ENCODE results near the gene CRCP. TPM values are rescaled to one million over a fixed set of nuclear protein-coding genes. Genes with fewer than 3 reads are reported as not detected.
"Not testable (repeated sequence)": the region's sequence is repeated elsewhere in the genome, so short reads cannot be mapped to it uniquely, and the experiment has no call there.

Gene CRCP
- total RNA-seq, 5 donors from 2014 or later (not counting 1 experiment from before 2014, with no cell fraction given) = 29.9 to 33.7 (median 31.6) TPM

DNA sequence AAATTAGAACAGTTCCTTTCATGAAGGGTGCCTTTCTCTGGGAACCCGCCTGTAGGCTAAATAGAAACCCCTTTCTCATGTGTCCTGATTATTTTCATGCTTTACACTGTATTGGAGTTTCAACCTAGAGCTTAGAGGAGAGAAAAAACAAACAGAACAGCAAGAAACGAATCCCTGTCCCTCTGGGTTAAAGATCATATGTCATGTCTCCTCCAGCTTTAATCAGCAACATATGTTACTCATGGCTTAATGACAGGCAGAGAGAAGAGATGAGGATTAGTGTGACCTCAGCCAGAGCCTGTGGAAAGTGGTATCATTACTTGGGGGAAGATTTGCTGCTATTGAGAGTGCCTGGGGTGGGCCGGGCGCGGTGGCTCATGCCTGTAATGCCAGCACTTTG is 32.1 kb downstream of the CRCP start:
- H3K27me3 ChIP-seq (replicated peaks in 1 of 2; ENCODE audit: control insufficient read depth in 2 of 2, extremely low read depth in 1 of 2, insufficient read depth in 2 of 2, low read length in 1 of 2) = no peaks in the 10 kb centered on the region
- peak overlapping the region in 1 of 2 donors; percentile 1 for H3K27ac Mint-ChIP-seq
- ATAC-seq (replicated peaks in 1 of 4) (no peak), DNase-seq (no peak)
- POLR2A ChIA-PET = no interaction called here
- peaks cover 22 to 30% (median 28%) of the 10 kb centered on the region in 3 donors for H3K4me1 Mint-ChIP-seq
- CTCF ChIA-PET = no interaction called here
- peaks cover 0 to 26% of the 10 kb centered on the region in 2 experiments for H3K4me1 ChIP-seq (ENCODE audit: control insufficient read depth in 1 of 2, extremely low read depth in 1 of 2, insufficient read depth in 2 of 2, low read length in 2 of 2)
- H3K27ac ChIP-seq (ENCODE audit: low read length) = no peak overlapping the region
- peaks cover 21 to 61% of the 10 kb centered on the region in 2 donors for H3K36me3 ChIP-seq (ENCODE audit: control insufficient read depth in 2 of 2, extremely low read depth in 1 of 2, insufficient read depth in 1 of 2, low read length in 1 of 2)
- H3K4me3 ChIP-seq (ENCODE audit: control insufficient read depth in 1 of 2, extremely low read depth in 1 of 2, low read length in 1 of 2) = no peak overlapping the region
- no peaks in the 10 kb centered on the region for H3K27me3 Mint-ChIP-seq
- H3K36me3 Mint-ChIP-seq = peaks cover 47% of the 10 kb centered on the region
- H3K9me3 ChIP-seq = no peaks in the 10 kb centered on the region
- no peaks in the 10 kb centered on the region for H3K9me3 Mint-ChIP-seq
- no peak overlapping the region for H3K4me3 Mint-ChIP-seq
- 100% methylated on average over 1 of the region's 5 CpGs for WGBS (ENCODE audit: insufficient coverage)

DNA sequence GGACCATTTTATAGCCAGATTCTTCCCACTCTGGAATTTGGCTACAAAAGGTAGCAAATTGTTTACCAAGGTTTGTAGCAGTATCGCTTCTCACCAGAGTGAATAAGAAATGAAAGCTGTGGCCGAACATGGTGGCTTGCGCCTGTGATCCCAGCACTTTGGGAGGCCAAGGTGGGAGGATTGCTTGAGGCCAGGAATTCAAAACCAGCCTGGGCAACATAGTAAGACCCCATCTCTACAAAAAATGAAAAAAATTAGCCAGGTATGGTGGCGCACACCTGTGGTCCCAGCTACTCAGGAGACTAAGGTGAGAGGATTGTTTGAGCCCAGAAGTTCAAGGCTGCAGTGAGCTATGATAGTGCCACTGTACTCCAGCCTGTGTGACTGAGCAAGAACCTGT is 33.0 kb downstream of the CRCP start:
- not testable (repeated sequence) for H3K27me3 ChIP-seq (replicated peaks in 1 of 2; ENCODE audit: control insufficient read depth in 2 of 2, extremely low read depth in 1 of 2, insufficient read depth in 2 of 2, low read length in 1 of 2); H3K9me3 ChIP-seq; H3K9me3 Mint-ChIP-seq; H3K27me3 Mint-ChIP-seq; DNase-seq; ATAC-seq (replicated peaks in 1 of 4); H3K4me3 Mint-ChIP-seq; H3K4me3 ChIP-seq (ENCODE audit: control insufficient read depth in 1 of 2, extremely low read depth in 1 of 2, low read length in 1 of 2)
- peak overlapping the region; percentile 56 for H3K27ac ChIP-seq (ENCODE audit: low read length)
- POLR2A ChIA-PET = interaction anchor here in 1 of 2 donors (0.6 kb wide), 1 partner anchor 670 kb away, joined by 5 read pairs; no protein-coding TSS in a partner anchor
- Mint-ChIP-seq H3K4me1 (peaks cover 22 to 30% (median 28%) of the 10 kb centered on the region in 3 donors), H3K36me3 (peaks cover 48% of the 10 kb centered on the region), H3K27ac (peak overlapping the region in 1 of 2 donors; percentile 81)
- 100% methylated on average over 2 of the region's 4 CpGs for WGBS (ENCODE audit: insufficient coverage)
- H3K4me1 ChIP-seq (ENCODE audit: control insufficient read depth in 1 of 2, extremely low read depth in 1 of 2, insufficient read depth in 2 of 2, low read length in 2 of 2) = peaks cover 0 to 26% of the 10 kb centered on the region in 2 experiments
- H3K36me3 ChIP-seq (ENCODE audit: control insufficient read depth in 2 of 2, extremely low read depth in 1 of 2, insufficient read depth in 1 of 2, low read length in 1 of 2) = peaks cover 17 to 61% of the 10 kb centered on the region in 2 donors
- CTCF ChIA-PET = interaction anchor here in 1 of 2 donors (0.6 kb wide), 1 partner anchor 10 kb away, joined by 3 read pairs; no protein-coding TSS in a partner anchor

DNA sequence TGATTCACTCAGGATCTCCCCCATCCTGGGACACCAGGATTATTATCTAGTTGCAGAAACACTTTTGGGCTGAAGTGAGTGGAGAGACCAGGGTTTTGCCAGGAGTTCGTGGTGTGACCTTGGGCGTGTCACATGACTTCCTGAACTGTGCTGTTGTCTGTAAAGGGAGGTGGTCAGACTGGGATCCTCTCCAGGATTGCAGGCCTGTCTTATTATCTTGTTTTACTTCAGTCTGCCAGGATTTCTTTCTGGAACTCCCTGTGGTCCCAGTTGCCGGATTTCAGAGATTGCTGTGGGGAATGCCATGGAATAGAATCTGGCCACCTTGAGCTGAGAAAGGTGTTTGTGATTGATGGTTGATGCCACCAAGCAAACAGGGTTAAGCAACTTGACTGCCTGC is 35.8 kb downstream of the CRCP start:
- Mint-ChIP-seq H3K9me3 (no peaks in the 10 kb centered on the region), H3K4me3 (no peak overlapping the region), H3K27ac (peak overlapping the region; percentile 46 to 52), H3K36me3 (peaks cover 45% of the 10 kb centered on the region), H3K4me1 (peaks cover 22 to 30% (median 28%) of the 10 kb centered on the region in 3 donors), H3K27me3 (no peaks in the 10 kb centered on the region)
- no peaks in the 10 kb centered on the region for H3K9me3 ChIP-seq
- H3K36me3 ChIP-seq (ENCODE audit: control insufficient read depth in 2 of 2, extremely low read depth in 1 of 2, insufficient read depth in 1 of 2, low read length in 1 of 2) = peaks cover 17 to 46% of the 10 kb centered on the region in 2 donors
- POLR2A ChIA-PET = no interaction called here
- 52% methylated on average over 3 of the region's 3 CpGs for WGBS (ENCODE audit: insufficient coverage)
- no peak overlapping the region for H3K4me3 ChIP-seq (ENCODE audit: control insufficient read depth in 1 of 2, extremely low read depth in 1 of 2, low read length in 1 of 2)
- peak overlapping the region; percentile 21 for H3K27ac ChIP-seq (ENCODE audit: low read length)
- H3K4me1 ChIP-seq (ENCODE audit: control insufficient read depth in 1 of 2, extremely low read depth in 1 of 2, insufficient read depth in 2 of 2, low read length in 2 of 2) = peaks cover 0 to 26% of the 10 kb centered on the region in 2 experiments
- DNase-seq (peak in 1 of 35 experiments; percentile 9), ATAC-seq (replicated peaks in 1 of 4) (no peak)
- CTCF ChIA-PET = no interaction called here
- no peaks in the 10 kb centered on the region for H3K27me3 ChIP-seq (replicated peaks in 1 of 2; ENCODE audit: control insufficient read depth in 2 of 2, extremely low read depth in 1 of 2, insufficient read depth in 2 of 2, low read length in 1 of 2)

DNA sequence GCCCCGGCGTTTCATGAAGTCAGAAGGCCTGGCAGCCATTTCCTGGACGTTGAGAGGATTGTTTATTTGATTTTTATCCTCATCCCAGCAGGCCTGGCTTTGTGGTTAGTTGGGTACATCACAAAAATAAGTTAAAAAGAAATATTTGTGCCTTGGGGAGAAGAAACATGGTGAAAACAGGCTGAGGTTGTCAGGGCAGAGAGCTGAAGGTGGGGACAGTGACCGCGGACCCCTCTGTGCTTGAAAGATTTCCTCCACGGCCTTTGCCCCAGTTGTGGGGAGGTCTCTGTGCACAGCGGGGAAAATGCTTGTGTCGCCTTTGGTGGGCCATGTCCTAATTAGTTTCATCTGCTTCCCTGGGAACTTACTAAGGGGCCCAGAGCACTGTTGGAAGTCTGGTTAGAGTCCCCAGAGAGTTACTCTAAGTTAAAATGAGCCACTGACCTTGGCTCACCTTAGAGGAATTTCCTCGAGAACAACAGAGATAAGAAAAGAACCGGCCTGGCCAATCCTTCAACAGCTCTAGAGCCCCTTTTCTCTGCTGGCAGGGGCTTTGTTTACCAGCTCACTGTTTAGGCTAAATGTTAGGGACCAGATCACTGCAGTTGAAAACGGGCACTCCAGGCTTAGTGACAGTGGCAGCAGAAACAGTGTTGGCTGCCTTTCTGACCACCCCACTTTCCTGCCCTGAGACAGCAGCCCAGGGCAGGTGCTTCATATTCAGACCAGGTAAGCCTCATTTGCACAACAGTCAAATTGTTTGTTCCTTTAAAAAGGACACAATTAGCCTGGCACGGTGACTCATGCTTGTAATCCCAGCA is 37.9 kb downstream of the CRCP start:
- no peak overlapping the region for H3K27ac ChIP-seq (ENCODE audit: low read length)
- H3K36me3 ChIP-seq (ENCODE audit: control insufficient read depth in 2 of 2, extremely low read depth in 1 of 2, insufficient read depth in 1 of 2, low read length in 1 of 2) = peaks cover 11 to 43% of the 10 kb centered on the region in 2 donors
- Mint-ChIP-seq H3K9me3 (no peaks in the 10 kb centered on the region), H3K4me3 (no peak overlapping the region), H3K27ac (no peak overlapping the region), H3K4me1 (peaks cover 9 to 27% (median 25%) of the 10 kb centered on the region in 3 donors), H3K36me3 (peaks cover 43% of the 10 kb centered on the region), H3K27me3 (no peaks in the 10 kb centered on the region)
- no peaks in the 10 kb centered on the region for H3K27me3 ChIP-seq (replicated peaks in 1 of 2; ENCODE audit: control insufficient read depth in 2 of 2, extremely low read depth in 1 of 2, insufficient read depth in 2 of 2, low read length in 1 of 2)
- DNase-seq (no peak), ATAC-seq (replicated peaks in 1 of 4) (no peak)
- no peaks in the 10 kb centered on the region for H3K9me3 ChIP-seq
- POLR2A ChIA-PET = no interaction called here
- WGBS (ENCODE audit: insufficient coverage) = 84% methylated on average over 8 of the region's 12 CpGs
- H3K4me1 ChIP-seq (ENCODE audit: control insufficient read depth in 1 of 2, extremely low read depth in 1 of 2, insufficient read depth in 2 of 2, low read length in 2 of 2) = peaks cover 0 to 22% of the 10 kb centered on the region in 2 experiments
- H3K4me3 ChIP-seq (ENCODE audit: control insufficient read depth in 1 of 2, extremely low read depth in 1 of 2, low read length in 1 of 2) = no peak overlapping the region
- CTCF ChIA-PET = no interaction called here

DNA sequence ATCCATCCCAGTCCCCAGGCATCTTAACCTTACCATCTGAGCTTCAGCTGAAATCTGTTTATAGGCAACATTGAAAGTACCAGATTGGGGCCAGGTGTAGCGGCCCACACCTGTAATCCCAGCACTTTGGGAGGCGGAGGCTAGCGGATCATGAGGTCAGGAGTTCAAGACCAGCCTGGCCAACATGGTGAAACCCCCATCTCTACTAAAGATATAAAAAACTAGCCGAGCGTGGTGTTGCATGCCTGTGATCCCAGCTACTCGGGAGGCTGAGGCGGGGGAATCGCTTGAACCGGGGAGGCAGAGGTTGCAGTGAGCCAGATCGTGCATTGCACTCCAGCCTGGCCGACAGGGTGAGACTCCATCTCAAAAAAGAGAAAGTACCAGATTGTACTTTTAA is 39.0 kb downstream of the CRCP start:
- H3K27me3 ChIP-seq (replicated peaks in 1 of 2; ENCODE audit: control insufficient read depth in 2 of 2, extremely low read depth in 1 of 2, insufficient read depth in 2 of 2, low read length in 1 of 2) = no peaks in the 10 kb centered on the region
- no peak overlapping the region for H3K27ac Mint-ChIP-seq
- ATAC-seq (replicated peaks in 1 of 4) = no peak
- no peak overlapping the region for H3K4me3 Mint-ChIP-seq
- H3K27ac ChIP-seq (ENCODE audit: low read length) = no peak overlapping the region
- H3K4me1 ChIP-seq (ENCODE audit: control insufficient read depth in 1 of 2, extremely low read depth in 1 of 2, insufficient read depth in 2 of 2, low read length in 2 of 2) = peaks cover 0 to 16% of the 10 kb centered on the region in 2 experiments
- H3K36me3 Mint-ChIP-seq = peaks cover 48% of the 10 kb centered on the region
- CTCF ChIA-PET = interaction anchor here in 1 of 2 donors (0.7 kb wide), 1 partner anchor 59 kb away, joined by 3 read pairs; no protein-coding TSS in a partner anchor
- peaks cover 18 to 46% of the 10 kb centered on the region in 2 donors for H3K36me3 ChIP-seq (ENCODE audit: control insufficient read depth in 2 of 2, extremely low read depth in 1 of 2, insufficient read depth in 1 of 2, low read length in 1 of 2)
- 92% methylated on average over 10 of the region's 11 CpGs for WGBS (ENCODE audit: insufficient coverage)
- H3K27me3 Mint-ChIP-seq = no peaks in the 10 kb centered on the region
- H3K4me3 ChIP-seq (ENCODE audit: control insufficient read depth in 1 of 2, extremely low read depth in 1 of 2, low read length in 1 of 2) = no peak overlapping the region
- POLR2A ChIA-PET = interaction anchor here in 1 of 2 donors (0.6 kb wide), 1 partner anchor 34 kb away, joined by 3 read pairs; no protein-coding TSS in a partner anchor
- peaks cover 4 to 21% (median 19%) of the 10 kb centered on the region in 3 donors for H3K4me1 Mint-ChIP-seq
- peaks cover 0 to 3% (median 0%) of the 10 kb centered on the region in 3 donors for H3K9me3 Mint-ChIP-seq
- DNase-seq = no peak
- no peaks in the 10 kb centered on the region for H3K9me3 ChIP-seq

DNA sequence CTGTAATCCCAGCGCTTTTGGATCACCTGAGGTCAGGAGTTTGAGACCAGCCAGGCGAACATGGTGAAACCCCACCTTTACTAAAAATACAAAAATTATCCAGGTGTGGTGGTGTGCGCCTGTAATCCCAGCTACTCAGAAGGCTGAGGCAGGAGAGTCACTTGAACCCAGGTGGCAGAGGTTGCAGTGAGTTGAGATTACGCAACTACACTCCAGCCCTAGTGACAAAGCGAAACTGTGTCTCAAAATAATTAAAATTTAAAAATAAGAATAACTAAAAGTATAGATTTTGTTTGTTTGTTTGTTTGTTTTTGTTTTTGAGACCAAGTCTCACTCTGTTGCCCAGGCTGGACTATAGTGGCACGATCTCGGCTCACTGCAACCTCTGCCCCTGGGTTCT is 41.4 kb downstream of the CRCP start:
- H3K27ac ChIP-seq (ENCODE audit: low read length); H3K4me3 ChIP-seq (ENCODE audit: control insufficient read depth in 1 of 2, extremely low read depth in 1 of 2, low read length in 1 of 2); H3K4me1 ChIP-seq (ENCODE audit: control insufficient read depth in 1 of 2, extremely low read depth in 1 of 2, insufficient read depth in 2 of 2, low read length in 2 of 2); POLR2A ChIA-PET; H3K9me3 Mint-ChIP-seq; CTCF ChIA-PET; ATAC-seq (replicated peaks in 1 of 4); H3K9me3 ChIP-seq; H3K4me3 Mint-ChIP-seq; H3K27me3 ChIP-seq (replicated peaks in 1 of 2; ENCODE audit: control insufficient read depth in 2 of 2, extremely low read depth in 1 of 2, insufficient read depth in 2 of 2, low read length in 1 of 2); H3K27ac Mint-ChIP-seq; H3K4me1 Mint-ChIP-seq; DNase-seq; H3K27me3 Mint-ChIP-seq: not testable (repeated sequence)
- peaks cover 17 to 40% of the 10 kb centered on the region in 2 donors for H3K36me3 ChIP-seq (ENCODE audit: control insufficient read depth in 2 of 2, extremely low read depth in 1 of 2, insufficient read depth in 1 of 2, low read length in 1 of 2)
- peaks cover 45% of the 10 kb centered on the region for H3K36me3 Mint-ChIP-seq
- whole genome bisulfite sequencing (ENCODE audit: insufficient coverage) = no CpG with 5 or more reads among the region's 7 CpGs
